Omental fat pad (tissue), 4 donors: Measurements from ENCODE around the gene TMCO5A. TPM values are rescaled to one million over a fixed set of nuclear protein-coding genes. Genes with fewer than 3 reads are reported as not detected.
A peak's percentile ranks its signal among the peaks of the same experiment; 100 is the strongest.
"Not testable (repeated sequence)": the region's sequence is repeated elsewhere in the genome, so short reads cannot be mapped to it uniquely, and the experiment has no call there.

Experiments used
- ATAC-seq: fragments of 150-250 bp; one replicate; pipeline ENCODE4 v1.9.1; 2016; ENCODE audit warnings: mild to moderate bottlenecking, moderate library complexity; ENCODE audit not compliant: low FRiP score
- DNase-seq: peaks from one replicate; pipeline ENCODE4 v3.0.0-alpha.2; 2019; ENCODE audit warnings: low spot score
- CTCF ChIP-seq, 3 donors: fragments of 450-650 bp; IDR thresholded peaks; one replicate each; pipeline ENCODE4 v1.5.1; 2016 to 2017; ENCODE audit warnings: antibody characterized with exemption in 3 of 3, mild to moderate bottlenecking in 3 of 3, moderate library complexity in 2 of 3
- total RNA-seq, 4 donors: library from RNA; depleted of rRNA; stranded (reverse); fragments of >200 nt; gene quantifications; one replicate each; pipeline ENCODE4 v1.1.0, GENCODE V29; 2016

Gene TMCO5A
- total RNA-seq, 4 donors from 2014 or later, result not detected

GRCh38 chr15:37951999-37952398, 17.6 kb downstream of the TMCO5A start:
- DNase-seq (no peak), ATAC-seq (no peak)
- TF ChIP-seq CTCF (IDR thresholded peaks at IDR 0.05), result no peak

GRCh38 chr15:37960742-37961141, 26.3 kb downstream of the TMCO5A start:
- not testable (repeated sequence) for ATAC-seq

GRCh38 chr15:37967788-37968187, 33.3 kb downstream of the TMCO5A start:
- no peak for TF ChIP-seq CTCF (IDR thresholded peaks at IDR 0.05)
- ATAC-seq, result no peak

More at GRCh38 chr15:37960742-37961141, 26.3 kb downstream of the TMCO5A start:
- not testable (repeated sequence) for DNase-seq

GRCh38 chr15:37973856-37974255, 39.4 kb downstream of the TMCO5A start:
- ATAC-seq (no peak), DNase-seq (no peak)
- TF ChIP-seq CTCF (IDR thresholded peaks at IDR 0.05), result no peak

More at GRCh38 chr15:37967788-37968187, 33.3 kb downstream of the TMCO5A start:
- no peak for DNase-seq

GRCh38 chr15:37978231-37978630, 43.8 kb downstream of the TMCO5A start:
- no peak for ATAC-seq
- TF ChIP-seq CTCF (IDR thresholded peaks at IDR 0.05), result no peak
- no peak for DNase-seq

- no peak for TF ChIP-seq CTCF (IDR thresholded peaks at IDR 0.05)
- ATAC-seq (peak; percentile 56), DNase-seq (no peak)
Measured at GRCh38 chr15:37979671-37980409, 45.4 kb downstream of the TMCO5A start.

GRCh38 chr15:37981201-37981600, 46.8 kb downstream of the TMCO5A start:
- DNase-seq (no peak), ATAC-seq (no peak)
- no peak for TF ChIP-seq CTCF (IDR thresholded peaks at IDR 0.05)
